A673 (cell line): ENCODE measurements around the gene GUCA2A.

Experiments
- CTCF ChIP-seq: fragments of 300-800, 200-600 bp; sonication (generic); conservative IDR thresholded peaks from 2 replicates; pipeline ENCODE4 v1.5.1; 2017; ENCODE audit warnings: low read depth, mild to moderate bottlenecking, antibody characterized with exemption, low read length, moderate library complexity, mixed read lengths
- EZH2 ChIP-seq: fragments of 200-600 bp; sonication (generic); IDR thresholded peaks from 2 replicates; pipeline ENCODE4 v1.6.1; 2017; ENCODE audit warnings: borderline replicate concordance, low read depth, mild to moderate bottlenecking, mixed read lengths, antibody characterized with exemption, low read length; ENCODE audit not compliant: poor library complexity, severe bottlenecking

GRCh38 chr1:42139444-42139843 lies 25.1 kb downstream of the GUCA2A start:
- TF ChIP-seq CTCF, result no peak
- no peak for TF ChIP-seq EZH2
